GM19240 (cell line): ENCODE results near the gene RGS14.
"Not testable (repeated sequence)": the region's sequence is repeated elsewhere in the genome, so short reads cannot be mapped to it uniquely, and the experiment has no call there.

Experiments
- DNase-seq: peaks from one replicate; pipeline ENCODE4 v3.0.0; 2011; ENCODE audit warnings: low spot score; ENCODE audit not compliant: insufficient read length

The RGS14 gene

DNA sequence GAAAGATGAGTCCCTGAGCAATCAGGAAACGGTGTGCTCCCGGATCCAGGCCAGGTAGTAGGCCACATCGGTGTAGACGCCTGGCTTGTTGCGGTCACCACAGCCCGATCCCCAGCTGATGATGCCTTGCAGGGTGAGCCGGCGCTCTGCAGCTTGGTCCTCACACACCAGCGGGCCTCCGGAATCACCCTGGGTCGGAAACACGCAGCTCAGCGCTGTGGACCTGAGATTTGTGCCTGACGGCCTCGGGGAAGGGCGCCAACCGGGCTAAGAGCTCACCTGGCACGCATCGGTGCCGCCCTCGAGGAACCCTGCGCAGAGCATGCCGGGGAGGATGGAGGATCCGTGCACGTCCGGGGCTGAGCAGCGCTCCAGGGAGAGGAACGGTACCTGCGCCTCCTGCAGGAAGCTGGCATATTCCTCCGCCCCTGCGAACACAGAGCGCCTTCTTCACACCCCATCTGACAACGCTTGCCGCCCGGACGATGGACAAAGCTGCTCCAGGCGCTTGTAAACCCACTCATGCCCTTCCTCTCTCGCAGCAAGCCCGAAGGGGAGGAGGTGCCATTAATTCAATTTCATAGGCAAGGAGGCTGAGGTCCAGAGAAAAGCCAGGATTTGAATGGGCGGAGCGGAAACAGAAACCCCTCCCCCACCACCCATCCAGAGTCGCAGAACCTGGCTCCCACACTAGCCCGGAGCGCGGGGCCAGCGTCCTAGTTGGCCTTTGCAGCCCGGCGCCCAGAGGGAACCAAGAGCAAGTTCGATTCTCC lies 44.7 kb downstream of the RGS14 start:
- peak; percentile 64 for DNase-seq

DNA sequence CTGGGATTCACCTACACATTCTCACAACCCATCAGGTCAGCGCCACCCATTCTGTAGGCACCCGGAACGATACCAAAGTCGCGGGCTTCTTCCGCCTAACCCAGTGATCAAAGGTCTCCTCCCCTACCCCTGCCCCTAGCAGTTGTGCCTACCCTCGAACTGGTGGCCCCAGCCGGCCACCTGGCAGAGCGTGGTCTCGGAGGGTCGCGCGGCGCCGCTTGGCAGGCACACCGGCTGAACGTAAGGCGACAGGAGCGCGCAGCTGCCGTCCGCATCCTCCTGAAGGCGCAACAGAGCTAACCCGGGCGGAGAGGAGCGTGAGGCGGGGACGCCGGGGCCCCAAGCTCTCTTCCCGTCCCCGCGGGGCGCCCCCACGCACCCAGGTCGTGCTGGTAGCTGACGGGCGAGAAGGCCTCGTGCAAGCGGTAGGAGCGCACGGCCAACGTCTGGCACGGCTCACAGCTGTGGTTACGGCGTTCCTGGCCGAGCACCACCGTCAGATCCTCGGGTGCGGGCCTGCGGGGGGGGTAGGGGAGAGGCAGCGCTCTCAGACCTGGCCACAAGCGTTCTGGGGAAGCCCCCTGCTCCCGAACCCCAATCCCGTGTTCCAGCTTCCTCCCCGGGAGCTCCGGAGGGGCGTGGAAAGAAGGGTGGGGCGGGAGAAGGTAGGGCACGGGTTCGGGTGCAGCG lies 45.5 kb downstream of the RGS14 start:
- DNase-seq, result no peak

DNA sequence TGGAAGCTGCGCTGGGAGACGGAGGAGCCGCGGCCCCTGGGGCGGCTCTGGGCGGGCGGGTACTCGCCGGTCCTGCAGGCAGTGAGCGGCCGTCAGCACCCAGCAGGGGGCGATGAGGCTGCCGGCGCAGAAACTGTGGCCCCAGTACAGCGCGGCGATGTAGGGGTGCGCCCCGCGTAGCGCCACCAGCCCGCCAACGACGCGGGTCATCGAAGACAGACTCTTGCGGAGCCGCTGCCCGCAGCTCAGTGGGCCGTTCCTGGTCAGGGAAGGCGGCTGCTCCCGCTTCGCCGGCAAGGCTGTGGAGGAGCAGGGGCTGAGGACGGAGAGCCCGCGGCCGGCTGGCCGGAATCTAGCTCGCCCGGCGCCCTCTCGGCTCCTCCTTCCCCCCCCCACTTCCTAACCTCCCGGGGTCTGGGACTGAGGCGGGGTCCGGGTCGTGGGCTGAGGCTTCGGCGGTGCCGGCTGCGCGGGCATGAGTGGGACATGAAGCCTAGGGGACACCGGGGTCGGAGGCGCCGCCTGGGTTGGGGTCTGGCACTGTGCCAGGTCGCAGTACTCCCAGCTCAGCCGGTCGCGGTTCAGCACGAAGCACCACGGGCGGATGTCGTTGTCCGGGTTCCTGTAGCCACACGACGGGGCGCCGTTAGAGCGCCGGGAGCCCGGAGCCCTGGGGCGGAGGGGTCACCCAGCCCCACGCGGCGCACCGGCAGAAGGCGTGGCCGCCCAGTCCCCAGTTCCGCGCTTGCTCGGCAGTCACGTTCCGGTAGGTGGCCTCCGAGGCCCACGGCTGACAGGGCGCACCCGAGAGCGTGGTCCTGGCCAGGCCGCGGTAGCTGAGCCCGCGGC lies 46.3 kb downstream of the RGS14 start:
- peak; percentile 91 for DNase-seq

DNA sequence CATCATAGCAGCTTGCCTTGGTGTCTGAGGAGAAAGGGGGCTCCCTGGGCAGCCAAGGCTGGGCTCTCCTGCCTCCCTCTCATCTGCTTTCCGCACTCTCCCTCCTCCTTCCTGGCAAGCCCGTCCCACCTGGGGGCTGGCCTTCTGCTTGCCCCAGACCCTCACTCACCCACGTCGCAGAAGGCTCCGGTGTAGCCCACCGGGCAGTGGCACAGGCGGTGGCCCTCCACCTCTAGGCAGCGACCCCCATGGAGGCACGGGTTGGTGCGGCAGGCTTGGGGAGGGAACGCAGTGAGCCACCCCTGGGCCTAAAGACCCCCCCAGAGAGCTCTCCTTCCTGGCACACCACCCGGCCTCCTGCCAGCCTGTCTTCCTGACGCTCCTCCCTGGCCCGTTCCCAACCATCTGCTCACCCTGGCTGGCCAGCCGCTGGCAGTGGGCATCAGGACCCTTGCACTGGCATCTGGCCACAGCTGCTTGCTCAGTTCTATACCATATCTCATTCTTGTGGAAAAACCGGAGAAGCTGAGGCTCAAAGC lies 47.0 kb downstream of the RGS14 start:
- DNase-seq, result no peak

DNA sequence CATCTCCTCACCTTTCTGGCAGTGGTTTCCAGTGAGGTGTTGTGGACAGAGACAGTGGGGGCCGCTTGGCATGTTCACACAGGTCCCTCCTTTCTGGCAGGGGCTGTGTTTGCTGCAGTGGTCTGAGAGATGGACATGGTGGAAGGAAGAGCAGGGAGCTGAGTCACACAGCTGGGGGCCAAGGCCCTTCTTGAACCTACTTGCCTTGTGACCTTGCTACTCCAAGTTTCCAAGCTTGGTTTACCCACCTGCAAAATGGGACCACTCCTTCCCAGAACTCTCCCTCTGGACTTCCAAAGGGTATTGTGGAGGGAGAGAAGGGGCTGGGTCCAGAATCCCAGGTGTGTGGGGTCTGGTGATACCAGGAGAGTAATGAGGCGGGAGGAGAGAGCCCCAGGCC lies 47.6 kb downstream of the RGS14 start:
- no peak for DNase-seq

DNA sequence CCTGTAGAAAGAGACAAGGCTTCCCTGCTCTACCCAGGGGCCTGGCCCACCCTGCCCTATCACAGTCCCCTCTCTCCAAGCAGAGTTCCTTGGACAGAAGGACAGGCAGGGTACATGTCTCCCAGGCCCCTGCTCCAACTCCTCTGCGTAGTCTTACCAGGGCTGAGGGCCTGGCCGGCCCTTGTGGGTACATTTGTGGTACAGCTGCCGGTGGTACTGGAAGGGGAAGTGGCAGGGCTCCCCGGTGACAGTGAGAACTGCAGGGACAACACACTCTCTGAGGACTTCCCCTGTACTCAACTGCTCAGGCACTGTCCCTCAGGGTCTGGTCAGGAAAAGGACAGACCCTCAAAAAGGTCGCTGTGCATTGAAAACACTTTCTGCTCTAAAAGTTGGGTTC lies 48.1 kb downstream of the RGS14 start:
- DNase-seq, result no peak

DNA sequence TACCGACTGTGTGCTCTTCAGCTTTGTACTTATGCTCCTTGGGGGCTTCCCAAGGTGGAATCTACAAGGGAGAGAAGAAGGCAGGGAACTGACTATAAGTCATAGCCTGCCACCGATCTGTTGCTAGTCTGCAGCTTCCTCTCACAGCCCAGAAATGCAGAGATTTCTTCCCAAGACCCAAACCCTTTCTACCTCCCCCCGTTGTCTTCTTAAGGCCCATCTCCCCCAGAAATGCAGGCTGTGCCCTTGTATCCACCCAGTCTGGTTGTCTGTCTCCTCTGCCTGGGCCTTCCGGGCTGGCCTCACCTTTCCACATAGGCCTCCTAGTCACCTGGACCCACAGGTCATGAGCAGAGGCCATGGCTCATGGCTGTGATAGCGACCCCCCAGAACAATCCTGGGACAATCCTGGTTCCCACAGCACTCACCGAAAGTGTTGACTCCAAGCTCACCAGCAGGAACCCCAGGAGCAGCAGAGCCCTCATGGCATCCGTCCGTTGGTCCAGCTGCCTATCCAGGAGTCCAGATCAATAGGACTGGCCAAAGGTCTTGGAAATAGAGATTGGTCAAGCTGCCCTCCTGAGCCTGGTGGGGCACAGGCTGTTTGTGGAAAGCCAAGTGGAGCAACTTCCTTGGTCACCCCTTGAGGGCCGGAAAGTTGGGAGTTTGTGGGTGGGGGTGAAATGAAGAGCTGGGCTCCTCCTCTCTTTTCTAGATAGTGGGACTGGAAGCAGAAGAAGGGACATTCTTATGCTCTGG lies 51.5 kb downstream of the RGS14 start, which contains the start of gene F12:
TSS of gene F12 (minus strand) at position 522 of the 759 bp plus-strand sequence. CDS start at position 485, 37 bp downstream.
- no peak for DNase-seq

DNA sequence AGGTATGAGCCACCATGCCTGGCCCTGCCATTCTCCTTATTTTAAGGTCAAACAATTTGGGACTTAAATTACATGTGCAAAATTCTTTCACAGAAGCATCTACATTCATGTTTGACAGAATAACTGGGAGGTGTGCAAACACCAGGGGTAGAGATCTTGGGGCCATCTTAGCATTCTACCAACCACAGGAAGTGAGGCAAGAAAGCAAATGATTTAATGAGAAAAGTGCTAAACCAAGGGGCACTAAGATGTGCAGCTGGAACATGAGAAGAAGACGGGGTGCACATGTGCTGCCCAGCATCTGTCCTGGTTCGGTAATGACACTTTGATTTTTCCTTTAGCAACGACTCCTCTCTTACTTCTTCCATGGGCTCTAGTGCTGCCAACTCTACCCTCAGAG lies 52.9 kb downstream of the RGS14 start:
- DNase-seq, result no peak

DNA sequence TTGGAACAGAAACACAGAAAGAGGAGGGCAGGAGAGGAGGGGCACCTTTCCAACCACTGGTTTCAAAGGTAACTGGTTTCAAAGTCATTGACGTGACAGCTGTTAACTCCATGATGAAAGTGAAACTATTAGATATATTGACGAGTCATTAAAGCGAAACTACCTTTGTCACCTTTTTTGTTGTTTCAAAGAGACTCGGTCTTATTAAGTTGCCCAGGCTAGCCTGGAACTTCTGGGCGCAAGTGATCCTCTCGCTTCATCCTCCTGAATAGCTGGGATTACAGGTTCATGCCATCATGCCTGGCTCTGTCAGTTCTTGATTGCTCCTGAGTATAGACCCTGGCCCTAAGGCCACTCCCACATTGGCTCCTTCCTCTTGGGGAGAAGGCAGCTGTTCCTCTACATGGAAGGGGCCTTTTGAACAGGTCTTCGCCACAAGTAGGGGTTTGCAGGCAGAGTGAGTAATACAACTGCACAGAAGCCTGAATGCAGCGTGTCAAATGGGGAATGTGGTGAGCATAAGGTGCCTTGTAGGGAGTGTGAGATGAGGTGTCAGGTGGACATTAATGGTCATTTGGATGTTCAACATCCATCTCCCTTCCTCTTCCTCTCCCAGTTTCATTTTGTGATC lies 55.0 kb downstream of the RGS14 start:
- DNase-seq, result no peak

DNA sequence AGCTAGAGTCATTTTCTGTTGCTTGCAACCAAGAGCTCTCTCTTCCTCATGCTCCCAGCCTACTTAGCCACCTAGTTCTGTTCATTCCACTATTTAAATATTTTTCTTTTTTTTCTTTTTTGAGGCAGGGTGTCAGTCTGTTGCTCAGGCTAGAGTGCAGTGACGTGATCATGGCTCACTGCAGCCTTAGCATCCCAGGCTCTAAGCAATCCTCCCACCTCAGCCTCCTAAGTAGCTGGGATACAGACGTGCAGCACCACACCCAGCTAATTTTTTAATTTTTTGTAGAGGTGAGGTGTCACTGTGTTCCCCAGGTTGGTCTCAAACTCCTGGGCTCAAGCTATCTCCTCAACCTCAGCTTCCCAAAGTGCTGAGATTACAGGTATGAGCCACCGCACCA lies 56.8 kb downstream of the RGS14 start:
- DNase-seq, result no peak

DNA sequence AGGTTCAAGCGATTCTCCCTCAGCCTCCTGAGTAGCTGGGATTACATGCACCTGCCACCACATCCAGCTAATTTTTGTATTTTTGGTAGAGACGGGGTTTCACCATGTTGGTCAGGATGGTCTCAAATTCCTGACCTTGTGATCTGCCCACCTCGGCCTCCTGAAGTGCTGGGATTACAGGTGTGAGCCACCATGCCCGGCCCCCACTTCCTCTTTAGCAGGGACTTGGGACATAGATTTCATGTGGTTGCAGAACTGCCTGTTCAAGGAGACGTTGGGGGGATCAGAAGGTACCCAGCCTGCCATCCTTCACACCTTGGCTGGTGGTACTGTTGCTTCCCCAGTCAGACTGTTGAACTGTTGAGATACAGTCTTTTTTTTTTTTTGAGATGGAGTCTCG lies 59.4 kb downstream of the RGS14 start:
- DNase-seq, result not testable (repeated sequence)

DNA sequence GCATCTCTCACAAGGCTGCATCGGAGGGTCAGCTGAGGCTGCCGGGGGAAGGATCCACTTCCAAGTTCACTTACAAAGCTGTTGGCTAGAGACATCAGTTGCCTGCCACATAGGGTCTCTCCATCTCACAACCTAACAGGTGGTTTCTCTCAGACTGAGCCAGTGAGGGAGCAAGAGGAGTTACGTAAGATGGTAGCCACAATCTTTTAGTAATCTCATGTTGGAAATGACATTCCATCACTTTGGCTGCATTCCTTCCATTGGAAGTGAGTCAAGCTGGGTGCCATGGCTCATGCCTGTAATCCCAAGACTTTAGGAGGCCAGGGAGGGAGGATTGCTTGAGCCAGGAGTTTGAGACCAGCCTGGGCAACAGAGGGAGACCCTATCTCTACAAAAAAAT lies 61.3 kb downstream of the RGS14 start:
- DNase-seq, result no peak

DNA sequence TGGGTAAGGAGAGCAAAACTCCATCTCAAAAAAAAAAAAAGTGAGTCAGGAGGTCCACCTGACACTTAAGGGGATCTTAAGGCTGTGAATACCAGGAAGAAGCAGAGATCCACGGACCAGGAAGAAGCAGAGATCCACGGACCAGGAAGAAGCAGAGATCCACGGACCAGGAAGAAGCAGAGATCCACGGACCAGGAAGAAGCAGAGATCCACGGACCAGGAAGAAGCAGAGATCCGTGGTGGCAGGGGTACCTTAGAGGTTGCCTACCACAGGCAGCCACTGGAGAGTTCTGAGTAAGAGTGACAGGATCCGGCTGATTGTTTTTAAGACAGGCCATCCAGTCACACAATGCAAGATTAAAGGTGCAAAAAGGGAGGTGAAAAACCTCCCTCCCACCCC lies 62.7 kb downstream of the RGS14 start:
- DNase-seq, result not testable (repeated sequence)

DNA sequence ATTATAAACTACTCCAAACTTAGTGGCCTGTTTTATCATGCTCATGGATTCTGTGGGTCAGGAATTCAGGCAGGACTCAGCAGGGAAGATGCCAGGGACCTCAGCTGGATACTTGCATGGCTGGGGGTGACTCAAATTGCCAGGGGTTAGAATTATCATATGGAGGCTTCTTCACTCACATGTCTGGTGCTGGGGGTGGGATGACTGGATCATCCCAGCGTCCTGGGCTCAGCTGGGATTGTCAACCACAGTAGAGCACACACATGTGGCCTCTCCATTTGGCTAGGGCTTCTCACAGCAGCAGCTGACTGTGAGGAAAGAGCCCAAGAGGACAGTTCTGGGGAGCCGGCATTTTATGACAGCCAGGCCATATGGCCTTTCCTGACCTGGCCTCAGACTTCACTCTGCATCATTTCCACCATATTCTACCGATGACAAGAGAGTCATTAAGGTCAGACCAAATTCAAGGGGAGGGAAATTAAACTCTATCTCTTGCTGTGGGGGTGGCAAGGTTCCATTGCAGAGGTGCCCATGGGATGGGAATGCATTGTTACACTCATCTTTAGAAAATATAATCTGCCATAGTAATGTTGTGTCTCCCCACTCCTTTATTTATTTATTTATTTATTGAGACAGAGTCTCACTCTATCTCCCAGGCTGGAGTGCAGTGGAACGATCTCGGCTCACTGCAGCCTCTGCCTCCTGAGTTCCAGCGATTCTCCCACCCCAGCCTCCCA lies 63.5 kb downstream of the RGS14 start:
- no peak for DNase-seq
